GM12878 (cell line): ENCODE results near the gene SLC1A2. TPM values are rescaled to one million over a fixed set of nuclear protein-coding genes. Genes with fewer than 3 reads are reported as not detected.

Source experiments
- ATAC-seq: fragments of 200-7000 bp; cut with Tn5 transposase; 3 replicates; pipeline ENCODE4 v1.9.1; 2020; ENCODE audit warnings: mild to moderate bottlenecking, moderate library complexity
- BruUV-seq: library from RNA; stranded (reverse); fragments of 400-500 nt; replicated peaks from 2 replicates; lab custom pipeline; 2021; lab: Mats Ljungman, UMichigan
- CTCF ChIA-PET: fragments of 300-600 bp; sonication (Branson Sonifier 250); formaldehyde crosslinking; extraction: SDS; loops from one replicate; lab custom pipeline; 2021; ENCODE audit warnings: inconsistent platforms; lab: Yijun Ruan, JAX
- POLR2A ChIA-PET: fragments of 350-600 bp; formaldehyde crosslinking; extraction: SDS; loops from one replicate; lab custom pipeline; 2021; ENCODE audit warnings: inconsistent platforms; lab: Charles Lee
- RAD21 ChIA-PET: fragments of 300-600 bp; sonication (Branson Sonifier 250); formaldehyde crosslinking; loops from one replicate; lab custom pipeline; 2023; ENCODE audit warnings: antibody characterized with exemption; ENCODE audit not compliant: unreplicated experiment; lab: Charles Lee
- SMC1A ChIA-PET: fragments of 300-600 bp; sonication (Branson Sonifier 250); formaldehyde crosslinking; loops from one replicate; lab custom pipeline; 2023; ENCODE audit not compliant: unreplicated experiment, uncharacterized antibody; lab: Charles Lee
- DNase-seq: peaks from one replicate; pipeline ENCODE4 v3.0.0-alpha.2; 2011; ENCODE audit warnings: low read depth, low spot score
- FAIRE-seq: peaks from 3 replicates; lab custom pipeline; 2011; peaks lifted over from hg19 to GRCh38; lab: Jason Lieb, UNC
- H2AFZ ChIP-seq: 2 replicates; pipeline ENCODE4 v1.6.0; 2011; ENCODE audit warnings: low read depth, low read length, control low read depth; ENCODE audit not compliant: control insufficient read depth
- H3K27ac ChIP-seq: 2 replicates; pipeline ENCODE4 v1.5.1; 2011; ENCODE audit warnings: control low read depth; ENCODE audit not compliant: control insufficient read depth, insufficient read depth
- H3K27me3 ChIP-seq, 2 experiments: replicated peaks in 1 of 2; 2 replicates each; pipeline versions ENCODE4 v1.6.0 to v1.6.1; 2011; ENCODE audit warnings: low read length in 1 of 2; ENCODE audit not compliant: control insufficient read depth in 2 of 2, insufficient read depth in 2 of 2
- H3K36me3 ChIP-seq, 2 experiments: 2 replicates each; pipeline ENCODE4 v1.5.1; 2011; ENCODE audit warnings: low read length in 1 of 2; ENCODE audit not compliant: control insufficient read depth in 2 of 2, insufficient read depth in 2 of 2
- H3K4me1 ChIP-seq: 2 replicates; pipeline ENCODE4 v1.6.1; 2011; ENCODE audit warnings: mild to moderate bottlenecking, low read length, moderate library complexity, mixed read lengths; ENCODE audit not compliant: control insufficient read depth, insufficient read depth
- H3K4me2 ChIP-seq: 2 replicates; pipeline ENCODE4 v1.6.0; 2011; ENCODE audit warnings: control low read depth; ENCODE audit not compliant: control insufficient read depth, insufficient read depth
- H3K4me3 ChIP-seq: fragments of 200-600 bp; sonication (generic); 2 replicates; pipeline ENCODE4 v1.5.1; 2016
- H3K79me2 ChIP-seq: 2 replicates; pipeline ENCODE4 v1.6.0; 2011; ENCODE audit warnings: low read length; ENCODE audit not compliant: control insufficient read depth, insufficient read depth
- H3K9ac ChIP-seq: 2 replicates; pipeline ENCODE4 v1.8.0; 2011; ENCODE audit warnings: low read length, control low read depth, mixed read lengths; ENCODE audit not compliant: control insufficient read depth, insufficient read depth
- H3K9me3 ChIP-seq: replicated peaks from 3 replicates; pipeline ENCODE4 v1.5.1; 2011; ENCODE audit warnings: mild to moderate bottlenecking, low read length; ENCODE audit not compliant: control insufficient read depth, insufficient read depth
- H4K20me1 ChIP-seq: 2 replicates; pipeline ENCODE4 v1.6.0; 2011; ENCODE audit not compliant: control insufficient read depth, insufficient read depth
- CBFB ChIP-seq: IDR thresholded peaks from 2 replicates; pipeline ENCODE4 v1.6.1; 2016; ENCODE audit warnings: antibody characterized with exemption, low read depth
- EP300 ChIP-seq, 2 experiments: fragments of 150-350 bp in 1 of 2; IDR thresholded peaks; 2 replicates each; pipeline ENCODE4 v1.6.1; 2011 to 2012; ENCODE audit warnings: low read depth in 2 of 2, low read length in 2 of 2, borderline replicate concordance in 1 of 2, improper control_type of control experiment in 1 of 2, inconsistent platforms in 1 of 2; ENCODE audit not compliant: control insufficient read depth in 1 of 2
- FOXK2 ChIP-seq: fragments of 450-650 bp; IDR thresholded peaks from 2 replicates; pipeline ENCODE4 v1.6.1; 2017; ENCODE audit warnings: mild to moderate bottlenecking, moderate library complexity
- HSF1 ChIP-seq: fragments of 150-350 bp; IDR thresholded peaks from 2 replicates; pipeline ENCODE4 v1.6.1; 2014; ENCODE audit warnings: mild to moderate bottlenecking, low read depth, low read length
- MTA2 ChIP-seq: fragments of 450-650 bp; IDR thresholded peaks from 2 replicates; pipeline ENCODE4 v1.6.1; 2016; ENCODE audit warnings: low read depth, mild to moderate bottlenecking, moderate library complexity
- MYB ChIP-seq: fragments of 150-350 bp; IDR thresholded peaks from 2 replicates; pipeline ENCODE4 v1.6.1; 2014; ENCODE audit warnings: mild to moderate bottlenecking, low read depth, low read length, borderline replicate concordance
- SIN3A ChIP-seq: IDR thresholded peaks from 2 replicates; pipeline ENCODE4 v1.6.1; 2012; ENCODE audit warnings: low read depth, low read length, improper control_type of control experiment
- SMARCA5 ChIP-seq: fragments of 450-650 bp; IDR thresholded peaks from 2 replicates; pipeline ENCODE4 v1.6.1; 2017; ENCODE audit warnings: mild to moderate bottlenecking
- TARDBP ChIP-seq: IDR thresholded peaks from 2 replicates; pipeline ENCODE4 v1.6.1; 2016; ENCODE audit warnings: borderline replicate concordance
- ZNF207 ChIP-seq: fragments of 450-650 bp; IDR thresholded peaks from 2 replicates; pipeline ENCODE4 v1.6.1; 2014; ENCODE audit warnings: antibody characterized with exemption, mild to moderate bottlenecking, borderline replicate concordance
- WGBS: methylation state at CpG from one replicate; pipeline ENCODE4 v1.1.6; 2016; ENCODE audit warnings: low lambda C conversion rate; ENCODE audit not compliant: insufficient replicate concordance, insufficient coverage; ENCODE audit errors: missing lambda C conversion rate; 5-methylcytosine and 5-hydroxymethylcytosine counted together
- in situ Hi-C: fragments of 300-500 bp; cut with MboI; formaldehyde crosslinking; loops from 9 replicates; pipeline ENCODE4 v1.14.3; 2018; ENCODE audit warnings: mixed read lengths
- intact Hi-C: fragments of 100-400 bp; cut with micrococcal nuclease; formaldehyde crosslinking; loops from one replicate; pipeline ENCODE4 v1.14.2; 2022; ENCODE audit not compliant: unreplicated experiment
- polyA plus RNA-seq, 11 experiments: library from polyadenylated mRNA; depleted of rRNA in 4 of 11; unstranded in 6 of 11; stranded (reverse) in 5 of 11; fragments of >200 nt; fragmentation: Nextera tagmentation in 4 of 11; fragmentation: Illumina TruSeq in 1 of 11; extraction: Ambion mirVana in 4 of 11; extraction: Trizol in 1 of 11; gene quantifications; 1 replicate in 1 of 11; 2 replicates in 10 of 11; pipeline versions ENCODE4 v1.2.1 to v1.2.3, GENCODE V29; 2011 to 2016; ENCODE audit warnings: inconsistent platforms in 2 of 11, missing spikeins in 2 of 11, low read depth in 1 of 11
- total RNA-seq, 4 experiments: library from RNA; depleted of rRNA in 3 of 4; stranded (reverse); fragments of >200 nt in 3 of 4; fragmentation: Illumina TruSeq in 1 of 4; extraction: Trizol in 1 of 4; gene quantifications; 2 replicates each; pipeline versions ENCODE4 v1.2.1 to v1.2.3, GENCODE V29; 2013 to 2021

SLC1A2 gene
- total and polyA plus RNA-seq, 10 of the 15 experiments (the other 5 are each of a cell fraction or from before 2014, with no cell fraction given), result 0.01 to 0.84 (median 0.22) TPM; not detected in 1

- TF ChIP-seq HSF1, result no peak
- no peak for TF ChIP-seq EP300 (IDR thresholded peaks at IDR 0.05; ENCODE audit: borderline replicate concordance in 1 of 2, control insufficient read depth in 1 of 2, low read depth in 2 of 2, low read length in 2 of 2)
- TF ChIP-seq CBFB, result no peak
- TF ChIP-seq TARDBP, result no peak
Measured at GRCh38 chr11:35250192-35250591, 169.2 kb downstream of the SLC1A2 start (continued).

- SMC1A ChIA-PET, result no interaction called here
Measured at GRCh38 chr11:35248558-35249323, 170.6 kb downstream of the SLC1A2 start.

More at GRCh38 chr11:35248558-35249323, 170.6 kb downstream of the SLC1A2 start:
- no peak overlapping the region for H3K27ac ChIP-seq
- no peak overlapping the region for H3K9ac ChIP-seq
- in situ Hi-C loops, result no loop called here
- H2AFZ ChIP-seq, result no peak overlapping the region
- H4K20me1 ChIP-seq, result no peaks in the 10 kb centered on the region
- WGBS, result 71% methylated on average over 4 of the region's 4 CpGs
- no TSS peak for BruUV-seq
- no peaks in the 10 kb centered on the region for H3K79me2 ChIP-seq
- TF ChIP-seq ZNF207 (no peak), MTA2 (no peak), SMARCA5 (no peak), FOXK2 (no peak), MYB (no peak), SIN3A (no peak)
- no peaks in the 10 kb centered on the region for H3K4me1 ChIP-seq
- RAD21 ChIA-PET, result no interaction called here
- peaks cover 4% of the 10 kb centered on the region; the same call in 1 of the 3 replicates for H3K9me3 ChIP-seq
- CTCF ChIA-PET, result no interaction called here
- H3K36me3 ChIP-seq, result no peaks in the 10 kb centered on the region
- H3K4me3 ChIP-seq, result no peak overlapping the region
- no peak for FAIRE-seq
- DNase-seq, result no peak
- POLR2A ChIA-PET, result no interaction called here
- no peak overlapping the region for H3K4me2 ChIP-seq
- no peak for ATAC-seq
- no peaks in the 10 kb centered on the region for H3K27me3 ChIP-seq
- intact Hi-C loops, result no loop called here
